Stimulated activated CD4-positive, alpha-beta T cell treated with anti-CD3 and anti-CD28 coated beads, Interleukin-4, amount 100 ng/mL, for 4 hours (primary cell): Measurements from ENCODE around the gene ANKRD40.
"Not testable (repeated sequence)": the region's sequence is repeated elsewhere in the genome, so short reads cannot be mapped to it uniquely, and the experiment has no call there.

Experiments
- DNase-seq, 2 experiments: peaks; one replicate each; pipeline ENCODE4 v3.0.0-alpha.2; 2020

The ANKRD40 gene

GRCh38 chr17:50685691-50686493 is 21.8 kb downstream of the ANKRD40 start:
- no peak for DNase-seq

DNA sequence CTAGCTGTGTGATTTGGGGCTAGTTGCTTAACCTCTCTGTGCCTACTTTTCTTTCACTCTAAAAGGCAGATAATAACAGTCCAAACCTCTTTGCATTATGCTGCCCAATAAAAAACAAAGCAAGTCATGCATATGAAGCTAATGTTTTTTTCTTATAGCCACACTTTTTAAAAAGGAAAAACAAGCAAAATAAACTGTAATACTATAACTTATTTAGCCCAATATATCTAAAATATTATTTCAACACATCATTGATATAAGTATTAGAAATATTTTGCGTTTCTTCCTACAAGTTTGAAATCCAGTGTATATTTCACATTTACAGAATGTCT is 22.4 kb downstream of the ANKRD40 start:
- DNase-seq, result no peak

DNA sequence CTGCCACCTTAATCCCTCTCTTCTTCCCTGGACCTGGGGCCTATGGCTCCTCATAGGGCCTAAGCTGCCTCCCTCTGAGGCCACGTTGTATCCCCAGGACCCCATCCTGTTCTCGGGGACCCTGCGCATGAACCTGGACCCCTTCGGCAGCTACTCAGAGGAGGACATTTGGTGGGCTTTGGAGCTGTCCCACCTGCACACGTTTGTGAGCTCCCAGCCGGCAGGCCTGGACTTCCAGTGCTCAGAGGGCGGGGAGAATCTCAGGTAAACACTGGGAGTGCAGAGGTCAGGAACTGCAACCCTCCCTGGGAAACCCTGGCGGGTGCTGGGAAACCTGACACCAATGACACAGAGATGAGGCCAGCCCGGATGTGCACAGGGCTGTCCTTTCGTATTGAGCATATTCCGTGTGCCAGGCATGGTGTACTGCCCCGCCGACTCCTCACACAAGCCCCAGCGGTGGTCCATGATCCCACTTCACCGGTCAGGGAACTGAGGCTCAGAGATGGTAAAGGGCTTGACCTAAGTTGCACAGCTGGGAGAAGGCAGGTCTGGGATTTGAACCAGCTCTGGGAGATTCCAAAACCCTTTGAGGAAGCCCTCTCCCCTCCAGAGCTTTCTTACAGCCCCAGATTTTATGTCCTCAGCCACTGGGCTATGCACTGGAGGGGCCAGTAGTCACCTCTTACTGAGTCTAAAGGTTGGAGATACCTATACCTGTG is 22.9 kb downstream of the ANKRD40 start:
- DNase-seq, result no peak

DNA sequence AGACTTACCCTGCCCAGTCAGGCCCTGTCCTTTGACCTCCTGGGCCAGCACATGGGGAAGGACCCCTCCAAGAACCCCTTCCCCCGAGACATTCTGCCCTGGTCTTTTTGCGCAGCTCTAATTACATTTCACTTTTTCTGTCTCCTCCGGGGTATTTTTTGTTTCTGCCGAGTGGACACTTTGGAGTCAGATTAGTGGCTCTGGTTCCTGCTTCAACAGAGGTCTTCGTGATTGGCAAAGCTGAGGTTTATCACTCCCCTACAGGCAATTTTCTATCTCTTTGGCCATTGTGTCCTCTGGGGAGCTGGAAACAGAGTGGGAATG is 23.5 kb downstream of the ANKRD40 start:
- DNase-seq, result no peak

DNA sequence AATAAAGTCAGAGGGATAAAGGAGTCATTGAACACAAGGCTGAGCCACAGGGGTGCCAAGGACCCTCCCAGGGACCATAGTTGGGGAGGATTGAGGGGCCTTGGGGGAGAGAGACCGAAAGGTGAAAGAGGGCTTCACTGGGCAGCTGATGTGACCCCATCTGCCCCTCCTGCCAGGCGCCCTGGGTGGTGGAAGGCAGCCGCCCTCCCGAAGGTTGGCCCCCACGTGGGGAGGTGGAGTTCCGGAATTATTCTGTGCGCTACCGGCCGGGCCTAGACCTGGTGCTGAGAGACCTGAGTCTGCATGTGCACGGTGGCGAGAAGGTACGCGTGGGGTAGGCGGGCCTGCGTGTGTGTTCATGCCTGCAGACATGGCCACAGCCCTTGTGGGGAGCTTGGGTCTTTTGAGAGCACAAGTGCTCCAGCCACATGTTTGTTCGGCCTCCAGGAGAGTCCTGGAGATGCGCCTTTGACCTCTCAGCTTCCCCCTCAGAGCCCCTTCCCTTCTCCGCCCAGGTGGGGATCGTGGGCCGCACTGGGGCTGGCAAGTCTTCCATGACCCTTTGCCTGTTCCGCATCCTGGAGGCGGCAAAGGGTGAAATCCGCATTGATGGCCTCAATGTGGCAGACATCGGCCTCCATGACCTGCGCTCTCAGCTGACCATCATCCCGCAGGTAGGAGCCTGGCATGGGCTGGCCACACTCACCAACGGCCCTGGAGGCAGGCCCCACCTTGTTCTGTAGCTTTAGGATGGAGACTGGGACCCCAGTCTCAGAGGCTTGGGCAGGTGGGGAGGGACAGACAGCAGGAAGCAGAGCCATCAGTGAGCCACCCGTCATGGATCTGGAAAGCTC is 24.1 kb downstream of the ANKRD40 start:
- no peak for DNase-seq

DNA sequence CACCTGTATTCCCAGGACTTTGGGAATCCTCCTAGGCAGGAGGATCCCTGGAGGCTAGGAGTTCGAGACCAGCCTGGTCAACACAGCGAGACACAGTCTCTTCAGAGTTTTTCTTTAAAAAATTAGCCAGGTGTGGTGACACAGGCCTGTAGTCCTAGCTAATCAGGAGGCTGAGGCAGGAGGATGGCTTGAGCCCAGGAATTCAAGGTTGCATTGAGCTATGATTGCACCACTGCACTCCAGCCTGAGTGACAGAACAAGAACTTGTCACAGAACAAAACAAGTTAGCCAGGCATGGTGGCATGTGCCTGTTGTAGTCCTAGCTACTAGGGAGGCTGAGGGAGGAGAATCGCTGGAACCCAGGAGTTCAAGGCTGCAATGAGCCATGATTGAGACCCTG is 24.8 kb downstream of the ANKRD40 start:
- DNase-seq, result no peak

GRCh38 chr17:50682441-50682840 is 25.3 kb downstream of the ANKRD40 start:
- no peak for DNase-seq

GRCh38 chr17:50681263-50682200 is 26.2 kb downstream of the ANKRD40 start:
- no peak for DNase-seq

DNA sequence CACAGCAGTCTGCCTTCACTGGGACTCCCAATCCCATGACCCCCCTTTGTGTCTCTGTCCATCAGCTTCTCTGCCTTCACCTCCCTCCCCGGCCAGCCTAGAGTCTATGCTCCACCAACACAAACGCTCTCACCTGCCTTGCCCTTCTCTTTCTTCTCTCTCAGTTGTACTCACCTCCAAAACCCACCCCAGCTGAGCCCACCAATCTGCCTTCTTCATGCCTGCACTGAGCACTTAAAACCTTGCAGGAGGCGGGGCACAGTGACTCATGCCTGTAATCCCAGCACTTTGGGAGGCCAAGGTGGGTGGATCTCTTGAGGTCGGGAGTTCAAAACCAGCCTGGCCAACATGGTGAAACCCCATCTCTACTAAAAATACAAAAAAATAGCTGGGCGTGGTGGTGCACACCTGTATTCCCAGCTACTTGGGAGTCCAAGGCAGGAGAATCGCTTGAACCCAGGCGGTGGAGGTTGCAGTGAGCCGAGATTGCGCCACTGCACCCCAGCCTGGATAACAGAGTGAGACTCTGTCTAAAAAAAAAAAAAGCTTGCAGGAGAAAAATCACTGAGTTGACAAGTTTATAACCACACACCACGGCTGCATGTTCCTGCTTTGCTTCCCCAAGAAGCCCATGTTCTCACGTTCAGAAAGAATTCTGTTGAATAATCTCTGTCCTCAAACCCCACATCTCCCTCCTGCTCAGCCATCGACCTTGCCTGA is 27.0 kb downstream of the ANKRD40 start:
- not testable (repeated sequence) for DNase-seq

DNA sequence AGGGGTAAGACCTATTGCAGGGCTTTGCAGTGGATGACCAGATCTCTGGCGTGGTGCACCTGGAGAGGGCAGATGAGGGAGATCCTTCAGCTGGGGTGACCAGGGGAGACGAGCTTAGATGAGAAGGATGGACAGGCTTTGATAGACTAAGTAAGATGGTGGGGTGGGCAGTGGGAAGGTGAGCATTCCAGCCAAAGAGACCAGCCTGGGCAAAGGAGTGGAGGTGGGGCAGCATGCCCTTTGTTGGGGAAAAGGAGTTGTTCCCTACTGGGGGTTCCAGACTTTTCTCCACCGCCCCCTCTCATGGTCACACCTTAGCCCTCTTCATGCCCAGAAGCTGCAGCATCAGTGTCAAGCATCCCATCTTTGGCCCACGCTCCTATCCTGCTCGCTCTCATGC is 27.6 kb downstream of the ANKRD40 start:
- DNase-seq, result no peak

- DNase-seq, result no peak
Measured at GRCh38 chr17:50679008-50679544, 28.6 kb downstream of the ANKRD40 start.

- no peak for DNase-seq
Measured at GRCh38 chr17:50677851-50678375, 29.8 kb downstream of the ANKRD40 start.

DNA sequence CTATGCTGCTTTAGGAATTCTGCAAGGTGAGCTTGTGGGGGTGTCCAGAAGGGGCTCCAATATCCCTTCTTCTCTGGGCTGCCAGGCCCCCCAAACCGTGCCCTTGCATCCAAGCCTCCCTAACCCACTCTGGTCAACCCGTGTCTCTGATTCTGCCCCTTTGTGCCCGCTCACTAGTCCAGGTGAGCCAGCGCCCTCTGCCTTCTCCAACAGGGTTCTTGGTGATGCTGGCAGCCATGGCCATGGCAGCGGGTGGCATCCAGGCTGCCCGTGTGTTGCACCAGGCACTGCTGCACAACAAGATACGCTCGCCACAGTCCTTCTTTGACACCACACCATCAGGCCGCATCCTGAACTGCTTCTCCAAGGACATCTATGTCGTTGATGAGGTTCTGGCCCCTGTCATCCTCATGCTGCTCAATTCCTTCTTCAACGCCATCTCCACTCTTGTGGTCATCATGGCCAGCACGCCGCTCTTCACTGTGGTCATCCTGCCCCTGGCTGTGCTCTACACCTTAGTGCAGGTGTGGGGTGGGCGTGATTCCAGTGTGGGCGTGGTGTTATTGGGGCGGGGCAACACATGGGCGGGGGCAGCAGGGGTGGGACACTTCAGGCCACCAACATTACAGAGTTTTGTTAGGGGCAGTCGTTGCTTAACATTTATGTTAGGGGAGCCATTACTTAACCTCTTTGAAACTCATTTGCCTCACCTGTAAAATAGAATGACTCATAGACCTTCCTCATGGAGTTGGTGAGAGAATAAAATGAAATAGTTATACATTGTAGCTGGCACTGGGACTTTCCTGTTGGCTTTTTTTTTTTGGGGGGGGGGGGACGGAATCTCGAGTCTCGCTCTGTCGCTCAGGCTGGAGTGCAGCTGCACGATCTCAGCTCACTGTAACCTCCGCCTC is 31.4 kb downstream of the ANKRD40 start:
- no peak for DNase-seq

DNA sequence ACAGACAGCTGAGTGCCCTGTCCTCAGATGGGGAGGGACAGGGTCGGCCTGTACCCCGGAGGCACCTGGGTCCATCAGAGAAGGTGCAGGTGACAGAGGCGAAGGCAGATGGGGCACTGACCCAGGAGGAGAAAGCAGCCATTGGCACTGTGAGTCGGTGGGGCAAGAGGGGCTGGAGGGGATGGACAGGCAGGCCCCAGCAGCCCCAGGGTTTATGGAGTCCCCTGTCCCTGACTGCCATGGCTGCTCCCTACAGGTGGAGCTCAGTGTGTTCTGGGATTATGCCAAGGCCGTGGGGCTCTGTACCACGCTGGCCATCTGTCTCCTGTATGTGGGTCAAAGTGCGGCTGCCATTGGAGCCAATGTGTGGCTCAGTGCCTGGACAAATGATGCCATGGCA is 32.1 kb downstream of the ANKRD40 start:
- DNase-seq, result no peak

DNA sequence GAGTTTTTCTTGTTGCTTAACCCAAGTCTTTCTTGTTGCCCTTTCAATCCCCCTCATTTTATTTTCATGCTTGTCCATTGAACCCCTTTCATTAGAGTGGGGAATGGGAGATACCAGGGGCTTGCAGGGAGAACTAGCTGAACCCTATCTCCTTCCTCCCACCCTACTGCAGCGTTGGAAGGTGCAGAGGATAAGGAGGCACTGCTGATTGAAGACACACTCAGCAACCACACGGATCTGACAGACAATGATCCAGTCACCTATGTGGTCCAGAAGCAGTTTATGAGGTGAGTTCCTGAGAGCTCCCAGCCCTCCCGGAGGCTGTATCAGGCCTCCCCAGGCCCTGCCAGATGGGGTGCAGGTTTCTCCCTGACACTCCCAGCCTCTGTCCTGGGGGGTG is 32.5 kb downstream of the ANKRD40 start:
- DNase-seq, result no peak

- no peak for DNase-seq
Measured at GRCh38 chr17:50672831-50673551, 34.7 kb downstream of the ANKRD40 start.

DNA sequence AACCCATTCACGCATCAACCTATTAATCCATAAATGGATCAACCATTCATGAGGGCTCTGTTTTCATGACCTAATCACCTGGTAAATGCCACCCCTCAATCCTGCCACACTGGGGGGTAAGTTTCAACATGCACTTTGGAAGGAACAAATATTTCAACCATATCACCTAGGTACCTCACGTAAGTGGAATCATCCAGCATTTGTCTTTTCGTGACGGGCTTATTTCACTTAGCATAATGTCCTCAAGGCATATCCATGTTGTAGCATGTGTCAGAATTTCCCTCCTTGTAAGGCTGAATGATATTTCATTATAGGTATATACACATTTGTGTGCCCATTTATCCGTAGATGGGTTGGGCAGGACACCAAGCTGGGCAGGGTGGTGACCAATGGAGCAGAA is 35.6 kb downstream of the ANKRD40 start:
- no peak for DNase-seq

DNA sequence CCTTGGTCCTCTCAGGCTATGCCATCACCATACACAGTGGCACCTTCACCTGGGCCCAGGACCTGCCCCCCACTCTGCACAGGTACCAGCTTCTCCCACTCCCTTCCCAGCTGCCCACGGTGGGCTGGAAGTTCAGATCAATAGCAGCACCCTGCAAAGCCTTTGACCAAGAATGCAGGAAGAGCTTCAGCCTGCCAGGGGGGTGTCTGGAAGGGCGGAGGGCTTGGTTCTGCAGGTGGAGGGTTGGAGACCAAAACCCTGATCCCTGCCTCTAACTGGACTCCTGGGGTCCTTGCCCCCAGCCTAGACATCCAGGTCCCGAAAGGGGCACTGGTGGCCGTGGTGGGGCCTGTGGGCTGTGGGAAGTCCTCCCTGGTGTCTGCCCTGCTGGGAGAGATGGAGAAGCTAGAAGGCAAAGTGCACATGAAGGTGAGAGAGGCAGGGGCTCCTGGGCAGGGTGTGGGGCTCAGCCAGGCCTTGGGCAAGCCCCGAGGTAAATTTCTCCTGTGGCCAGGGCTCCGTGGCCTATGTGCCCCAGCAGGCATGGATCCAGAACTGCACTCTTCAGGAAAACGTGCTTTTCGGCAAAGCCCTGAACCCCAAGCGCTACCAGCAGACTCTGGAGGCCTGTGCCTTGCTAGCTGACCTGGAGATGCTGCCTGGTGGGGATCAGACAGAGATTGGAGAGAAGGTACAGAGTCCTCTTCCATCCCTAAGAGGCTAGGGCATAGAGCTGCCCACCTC is 38.7 kb downstream of the ANKRD40 start:
- no peak for DNase-seq
